ENCODE data around the gene MYO18A.

DNA sequence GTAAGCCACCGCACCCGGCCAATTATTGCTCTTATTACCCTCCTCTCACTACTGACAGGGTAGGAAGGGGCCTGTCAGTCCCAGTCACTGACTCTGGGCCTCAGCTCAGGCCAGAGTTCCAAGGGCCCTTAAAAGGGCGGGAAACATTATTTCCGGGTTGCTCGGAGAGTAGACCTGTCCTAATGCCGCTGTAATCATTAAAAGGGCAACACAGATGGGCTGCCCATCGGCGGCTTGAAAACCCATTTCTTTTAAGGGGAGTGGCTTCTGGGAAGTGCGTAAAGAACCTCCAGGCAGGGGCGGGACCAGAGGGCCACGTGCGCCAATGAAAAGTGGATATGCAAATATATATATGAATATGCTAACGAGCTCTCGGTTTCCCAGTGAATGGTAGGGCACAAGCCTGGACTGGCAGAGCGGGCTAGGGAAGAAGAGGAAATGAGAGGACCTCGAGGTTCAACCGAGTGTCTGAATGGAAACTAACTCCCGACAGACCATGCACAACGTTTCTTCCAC, 110.6 kb downstream of the MYO18A start:
- TF ChIP-seq MAZ (IDR thresholded peaks at IDR 0.05; ENCODE audit: borderline replicate concordance, low read depth, low read length), result no peak
- TF ChIP-seq, protein P1, sequence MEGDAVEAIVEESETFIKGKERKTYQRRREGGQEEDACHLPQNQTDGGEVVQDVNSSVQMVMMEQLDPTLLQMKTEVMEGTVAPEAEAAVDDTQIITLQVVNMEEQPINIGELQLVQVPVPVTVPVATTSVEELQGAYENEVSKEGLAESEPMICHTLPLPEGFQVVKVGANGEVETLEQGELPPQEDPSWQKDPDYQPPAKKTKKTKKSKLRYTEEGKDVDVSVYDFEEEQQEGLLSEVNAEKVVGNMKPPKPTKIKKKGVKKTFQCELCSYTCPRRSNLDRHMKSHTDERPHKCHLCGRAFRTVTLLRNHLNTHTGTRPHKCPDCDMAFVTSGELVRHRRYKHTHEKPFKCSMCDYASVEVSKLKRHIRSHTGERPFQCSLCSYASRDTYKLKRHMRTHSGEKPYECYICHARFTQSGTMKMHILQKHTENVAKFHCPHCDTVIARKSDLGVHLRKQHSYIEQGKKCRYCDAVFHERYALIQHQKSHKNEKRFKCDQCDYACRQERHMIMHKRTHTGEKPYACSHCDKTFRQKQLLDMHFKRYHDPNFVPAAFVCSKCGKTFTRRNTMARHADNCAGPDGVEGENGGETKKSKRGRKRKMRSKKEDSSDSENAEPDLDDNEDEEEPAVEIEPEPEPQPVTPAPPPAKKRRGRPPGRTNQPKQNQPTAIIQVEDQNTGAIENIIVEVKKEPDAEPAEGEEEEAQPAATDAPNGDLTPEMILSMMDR (conservative IDR thresholded peaks at IDR 0.05; ENCODE audit: low read depth, low read length), result no peak
- no peak for TF ChIP-seq CHD1 (IDR thresholded peaks at IDR 0.05; ENCODE audit: low read depth, low read length)
- TF ChIP-seq RAD21 (IDR thresholded peaks at IDR 0.05; ENCODE audit: low read length), result no peak
- no peak for TF ChIP-seq POLR2A (IDR thresholded peaks at IDR 0.05; ENCODE audit: low read depth, low read length)
- no peak for TF ChIP-seq MAFK (IDR thresholded peaks at IDR 0.05; ENCODE audit: low read depth, low read length)
- TF ChIP-seq SMC3 (IDR thresholded peaks at IDR 0.05; ENCODE audit: low read depth, low read length), result no peak
- TF ChIP-seq, protein P2, sequence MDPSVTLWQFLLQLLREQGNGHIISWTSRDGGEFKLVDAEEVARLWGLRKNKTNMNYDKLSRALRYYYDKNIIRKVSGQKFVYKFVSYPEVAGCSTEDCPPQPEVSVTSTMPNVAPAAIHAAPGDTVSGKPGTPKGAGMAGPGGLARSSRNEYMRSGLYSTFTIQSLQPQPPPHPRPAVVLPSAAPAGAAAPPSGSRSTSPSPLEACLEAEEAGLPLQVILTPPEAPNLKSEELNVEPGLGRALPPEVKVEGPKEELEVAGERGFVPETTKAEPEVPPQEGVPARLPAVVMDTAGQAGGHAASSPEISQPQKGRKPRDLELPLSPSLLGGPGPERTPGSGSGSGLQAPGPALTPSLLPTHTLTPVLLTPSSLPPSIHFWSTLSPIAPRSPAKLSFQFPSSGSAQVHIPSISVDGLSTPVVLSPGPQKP (IDR thresholded peaks at IDR 0.05; ENCODE audit: borderline replicate concordance, low read depth, low read length), result no peak

Data from IMR-90 (cell line).